GM18867 (cell line): ENCODE results near the gene SULF2.

Experiments used
- ATAC-seq: cut with Tn5 transposase; IDR thresholded peaks from one replicate; pipeline ENCODE4 v1.9.1; 2021; ENCODE audit warnings: mild to moderate bottlenecking, moderate library complexity; ENCODE audit not compliant: unreplicated experiment

SULF2 gene

DNA sequence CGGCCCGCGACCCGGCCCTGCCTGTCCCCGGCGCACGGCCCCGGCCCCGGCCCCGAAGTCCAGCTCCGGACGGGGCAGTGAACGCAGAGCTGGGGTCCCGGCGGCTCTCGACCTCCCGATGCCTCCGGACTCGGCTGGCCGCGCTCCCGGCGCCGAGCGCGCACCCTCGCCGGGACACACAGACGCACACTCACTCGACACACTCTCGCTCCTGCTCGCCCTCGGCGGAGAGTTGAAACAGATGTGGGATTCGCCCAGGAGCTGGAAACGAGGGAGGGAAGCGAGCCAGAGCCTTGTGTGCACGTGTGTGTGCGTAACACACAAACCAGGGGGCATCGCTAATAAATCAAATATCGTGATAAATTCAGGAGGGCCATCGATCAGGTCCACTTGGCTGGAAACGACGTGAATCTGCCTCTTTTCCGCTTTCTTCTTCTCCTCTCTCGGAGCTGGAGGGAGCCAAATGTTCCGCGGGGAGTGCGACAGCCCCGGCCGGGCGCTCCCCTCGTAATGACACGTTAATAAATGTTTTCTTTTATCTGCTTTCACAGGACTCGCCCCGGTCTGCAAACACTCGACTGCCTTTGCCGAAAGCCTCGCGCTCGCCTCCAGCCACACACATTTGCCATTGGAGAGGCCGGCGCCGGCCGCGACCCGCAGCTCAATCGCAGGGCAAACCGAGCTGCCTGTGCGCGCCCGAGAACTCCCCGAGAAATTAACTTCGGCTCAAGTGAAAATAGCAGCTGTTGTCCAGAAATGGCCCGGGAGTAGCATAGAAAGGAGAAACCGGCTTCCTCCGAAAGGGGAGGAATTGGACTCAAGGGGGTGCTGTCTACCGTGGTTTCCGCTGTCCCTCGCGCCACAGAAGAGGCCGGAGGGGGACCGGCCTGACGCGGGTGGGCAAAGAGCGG, 828 bp upstream of the SULF2 start:
- no peak for ATAC-seq

- ATAC-seq, result no peak
These were observed 526 bp downstream of the SULF2 start for GRCh38 chr20:47784599-47785310.

DNA sequence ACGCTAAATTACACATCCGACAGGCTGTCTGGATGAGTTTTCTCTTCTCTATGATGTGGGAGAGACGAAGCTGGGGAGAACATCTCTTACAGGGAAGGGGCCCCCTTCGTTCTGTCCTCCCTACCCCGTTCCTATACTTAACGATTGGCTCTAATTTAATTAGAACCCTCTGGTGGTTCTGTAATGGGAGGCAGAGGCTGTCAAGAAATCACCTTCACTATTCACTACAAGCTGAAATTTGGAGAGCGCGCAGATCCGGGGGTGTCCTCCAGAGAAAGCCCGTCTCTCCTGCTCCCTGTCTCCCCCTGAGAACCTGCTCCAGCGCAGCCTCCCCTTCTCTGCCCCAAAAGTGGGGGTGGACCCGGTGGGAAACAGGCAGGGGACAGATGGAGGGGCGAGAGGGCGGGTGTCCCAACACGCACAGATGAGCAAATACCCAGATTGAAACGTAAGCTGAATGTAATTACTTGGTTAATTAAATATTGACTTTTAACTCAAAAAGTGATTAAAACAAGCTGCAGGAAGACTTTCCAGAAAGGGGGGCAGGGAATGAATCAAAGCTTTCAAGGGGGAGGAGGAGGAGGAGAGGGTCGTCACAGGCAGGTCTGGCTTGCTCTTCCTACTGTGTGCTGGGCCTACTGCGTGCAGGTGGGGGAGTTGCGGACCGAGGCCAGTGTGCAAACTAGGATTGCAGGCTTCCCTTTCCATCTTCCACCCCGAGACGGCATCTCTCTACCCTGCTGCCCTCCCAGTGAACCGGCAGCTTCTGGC, 1.3 kb downstream of the SULF2 start:
- no peak for ATAC-seq

DNA sequence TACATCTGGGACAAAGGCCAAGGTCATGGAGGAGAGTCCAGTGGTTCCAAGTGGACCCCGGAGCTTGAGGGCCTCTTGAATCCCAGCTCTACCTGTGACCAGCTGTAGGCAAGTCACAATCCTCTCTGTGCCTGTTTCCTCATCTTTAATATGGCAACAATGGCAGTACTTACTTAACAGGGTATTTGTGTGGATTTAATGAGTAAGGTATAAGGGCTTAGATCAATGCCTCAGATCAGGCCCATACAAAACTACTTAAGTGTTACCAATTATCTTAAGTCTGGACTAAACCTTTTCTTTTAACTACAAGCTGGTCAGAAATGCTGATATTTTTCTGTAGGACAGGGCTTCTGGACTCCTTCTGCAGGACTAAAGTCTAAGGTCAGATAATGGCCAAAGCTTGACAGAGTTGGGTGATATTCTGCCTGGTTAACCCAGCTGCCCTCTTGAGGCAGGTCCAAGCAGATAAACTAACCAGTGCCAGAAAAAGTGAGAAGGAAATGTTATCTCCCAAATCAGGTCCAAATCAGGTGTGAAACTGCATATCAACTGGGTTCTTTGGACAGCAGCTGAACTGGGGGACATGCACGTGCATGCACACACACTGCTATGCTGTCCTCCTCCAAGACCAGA, 2.2 kb downstream of the SULF2 start:
- ATAC-seq, result no peak

DNA sequence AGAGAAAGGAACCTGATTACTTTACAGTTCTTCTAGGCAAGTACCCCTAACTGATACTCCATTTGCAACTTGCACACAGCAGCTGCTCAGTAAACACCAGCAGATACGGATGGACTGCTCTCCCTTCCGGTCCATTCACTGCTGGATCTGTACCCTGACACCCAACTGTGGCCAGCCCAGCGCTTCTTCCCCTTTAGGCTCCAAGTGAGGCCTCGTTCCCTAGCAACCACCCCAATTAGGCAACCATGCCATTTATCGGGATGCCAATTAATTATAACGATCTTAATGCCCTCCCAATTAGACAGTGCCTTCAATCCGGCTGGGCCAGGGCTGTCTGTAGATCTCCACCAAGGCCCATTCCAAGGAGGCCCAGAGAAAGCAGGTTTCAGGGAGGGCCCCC, 3.2 kb downstream of the SULF2 start:
- no peak for ATAC-seq

DNA sequence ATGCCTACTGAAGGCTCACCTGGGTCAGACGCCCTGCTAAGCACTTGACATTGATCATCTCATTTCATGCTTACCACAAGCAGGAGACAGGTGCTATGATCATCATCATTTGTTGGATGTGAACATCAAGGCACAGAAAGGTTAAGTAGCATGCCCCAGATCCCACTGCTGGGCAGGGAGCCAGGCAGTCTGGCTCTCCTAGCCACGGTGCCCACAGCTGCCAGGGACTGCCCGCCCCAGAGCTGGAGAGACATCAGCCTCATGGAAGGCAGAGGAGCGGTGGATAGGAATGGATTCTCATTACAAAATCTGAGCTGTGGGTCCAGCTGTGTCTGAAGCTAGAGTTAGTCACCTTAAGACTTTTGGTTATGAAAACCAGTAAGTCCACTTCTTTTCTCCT, 3.6 kb downstream of the SULF2 start:
- no peak for ATAC-seq

- no peak for ATAC-seq
These were observed 4.4 kb downstream of the SULF2 start for GRCh38 chr20:47780720-47781389.

- no peak for ATAC-seq
These were observed 6.6 kb downstream of the SULF2 start for GRCh38 chr20:47778398-47779354.

GRCh38 chr20:47777220-47777619, 8.1 kb downstream of the SULF2 start:
- no peak for ATAC-seq

- ATAC-seq, result no peak
These were observed 8.6 kb downstream of the SULF2 start for GRCh38 chr20:47776639-47777038.

DNA sequence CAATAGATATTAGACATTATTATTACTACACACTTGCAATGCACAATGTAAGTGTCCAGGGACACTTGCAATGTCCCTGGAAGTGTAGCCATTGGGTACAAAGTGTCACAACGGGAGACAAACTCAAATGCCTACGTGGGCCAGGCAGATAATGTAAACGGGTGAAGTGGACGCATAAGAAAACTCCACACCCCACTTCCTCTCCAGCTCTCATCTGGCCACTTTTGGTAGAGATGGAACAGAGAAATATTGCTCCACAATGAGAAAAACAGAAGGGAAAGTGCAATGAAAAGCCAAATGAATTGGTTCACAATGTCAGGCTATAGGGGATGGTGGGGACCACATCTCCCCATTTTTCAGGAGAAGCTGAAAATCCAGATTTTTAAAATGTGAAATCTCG, 9.4 kb downstream of the SULF2 start:
- ATAC-seq, result no peak

- ATAC-seq, result no peak
These were observed 10.2 kb downstream of the SULF2 start for GRCh38 chr20:47775039-47775438.

GRCh38 chr20:47774131-47774777, 11.0 kb downstream of the SULF2 start:
- ATAC-seq, result no peak

DNA sequence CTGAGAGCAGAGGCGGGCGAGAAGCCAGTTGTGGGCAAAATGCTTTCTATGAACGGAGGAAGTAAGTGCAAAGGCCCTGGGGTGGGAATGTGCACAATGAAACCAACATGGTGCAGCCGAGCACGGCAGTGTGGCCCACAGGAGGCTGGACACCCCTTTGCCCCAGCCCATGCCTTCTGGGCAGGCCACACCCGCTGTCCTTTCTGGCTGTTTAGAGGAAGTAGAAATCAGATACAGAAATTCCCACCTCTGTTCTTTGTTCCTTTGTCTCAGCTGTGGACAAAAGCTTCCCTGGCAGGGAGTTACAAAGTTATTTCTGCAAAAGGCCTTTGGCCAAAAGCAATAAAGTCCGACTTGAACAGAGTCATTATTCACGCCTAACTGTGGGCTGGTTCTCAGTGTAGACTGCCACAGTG, 11.9 kb downstream of the SULF2 start:
- ATAC-seq, result no peak

DNA sequence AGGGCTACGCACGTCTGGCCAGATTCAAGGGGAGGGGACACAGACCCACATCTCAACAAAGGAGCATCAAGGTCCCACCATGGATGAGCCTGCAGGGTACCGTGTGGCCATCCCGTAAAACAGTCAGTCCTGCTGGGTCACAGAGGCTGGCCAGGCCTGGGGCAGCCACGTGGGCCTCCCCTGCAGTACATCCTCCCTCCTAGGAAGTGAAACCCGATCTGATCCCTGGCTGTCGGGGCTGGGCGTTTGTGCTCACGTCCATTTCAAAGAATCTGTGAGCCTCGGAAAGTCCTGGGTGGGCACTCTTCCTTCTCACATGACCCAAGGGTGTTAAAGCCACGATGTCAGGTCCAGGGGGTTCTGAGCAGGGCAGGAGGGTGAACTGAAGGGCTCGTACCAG, 14.3 kb downstream of the SULF2 start:
- no peak for ATAC-seq

GRCh38 chr20:47768016-47768824, 17.1 kb downstream of the SULF2 start:
- no peak for ATAC-seq

- ATAC-seq, result no peak
These were observed 19.3 kb downstream of the SULF2 start for GRCh38 chr20:47765691-47766594.
